CD4-positive, alpha-beta T cell treated with Interleukin-17A for 4 hours (primary cell): ENCODE measurements around the gene THOC6.
"Not testable (repeated sequence)": the region's sequence is repeated elsewhere in the genome, so short reads cannot be mapped to it uniquely, and the experiment has no call there.

Source experiments
- DNase-seq: peaks from one replicate; pipeline ENCODE4 v3.0.0-alpha.2; 2020; ENCODE audit warnings: mixed read lengths

THOC6 gene

GRCh38 chr16:3075523-3075915, 51.7 kb downstream of the THOC6 start:
- peak; percentile 34 for DNase-seq

GRCh38 chr16:3075946-3076345, 52.1 kb downstream of the THOC6 start:
- not testable (repeated sequence) for DNase-seq

- DNase-seq: no peak
Measured at GRCh38 chr16:3076577-3076976, 52.7 kb downstream of the THOC6 start.
